Cardiac septum (tissue), 1 donor: Measurements from ENCODE around the gene OR12D1. TPM values are rescaled to one million over a fixed set of nuclear protein-coding genes. Genes with fewer than 3 reads are reported as not detected.
"Not testable (repeated sequence)": the region's sequence is repeated elsewhere in the genome, so short reads cannot be mapped to it uniquely, and the experiment has no call there.

Experiments
- DNase-seq: peaks from one replicate; pipeline ENCODE4 v3.0.0-alpha.2; 2020; ENCODE audit warnings: low spot score
- intact Hi-C: fragments of 100-400 bp; cut with DNase I; formaldehyde crosslinking; loops from one replicate; pipeline ENCODE4 v1.14.0; 2022
- long read RNA-seq: library from polyadenylated mRNA; unstranded; transcript quantifications from one replicate; pipeline ENCODE4 v2.0.0, GENCODE V29; 2021
- total RNA-seq: library from RNA; stranded (reverse); fragmentation: NEBNext Ultra II Directional; extraction: Animal tissue kit (Norgen Biotek cat#: 25700); gene quantifications from one replicate; pipeline ENCODE4 v1.2.1, GENCODE V29; 2021
- donor health status: DM: no; HTN: no; CAD: no.

OR12D1 gene
- not detected for total RNA-seq
- long read RNA-seq, result 0 reads

GRCh38 chr6:29414588-29414987 lies at the start of gene OR12D1:
Gene OR12D1, plus strand, starts transcription at chr6:29414928.
- DNase-seq, result no peak
- intact Hi-C loops, result no loop called here

GRCh38 chr6:29368765-29369164 lies 46.0 kb upstream of the OR12D1 start, which contains the start of gene OR5V1:
Gene OR5V1, minus strand, starts transcription at chr6:29368865. Its CDS starts 12,670 bp downstream, at chr6:29356195.
- no peak for DNase-seq
- intact Hi-C loops, result no loop called here

- intact Hi-C loops, result no loop called here
- DNase-seq, result no peak
Measured at GRCh38 chr6:29375191-29375590, 39.5 kb upstream of the OR12D1 start, which contains the start of gene OR12D3. Gene OR12D3, minus strand, starts transcription at chr6:29375291. Its CDS starts 4 bp downstream, at chr6:29375287.

- intact Hi-C loops, result no loop called here
Measured at GRCh38 chr6:29376003-29376402, 38.7 kb upstream of the OR12D1 start.

GRCh38 chr6:29388533-29388932 lies 26.2 kb upstream of the OR12D1 start:
- intact Hi-C loops, result no loop called here

More at GRCh38 chr6:29376003-29376402, 38.7 kb upstream of the OR12D1 start:
- DNase-seq, result no peak

GRCh38 chr6:29395331-29395730 lies 19.4 kb upstream of the OR12D1 start, which contains the start of gene OR12D2:
Gene OR12D2, plus strand, starts transcription at chr6:29395631. Its CDS starts 1,069 bp downstream, at chr6:29396700.
- intact Hi-C loops, result no loop called here
- DNase-seq, result no peak

More at GRCh38 chr6:29388533-29388932, 26.2 kb upstream of the OR12D1 start:
- DNase-seq, result no peak

- intact Hi-C loops, result no loop called here
- DNase-seq, result no peak
Measured at GRCh38 chr6:29399525-29399924, 15.2 kb upstream of the OR12D1 start.

GRCh38 chr6:29403801-29404200 lies 10.9 kb upstream of the OR12D1 start:
- intact Hi-C loops, result no loop called here
- no peak for DNase-seq

- DNase-seq, result no peak
- intact Hi-C loops, result no loop called here
Measured at GRCh38 chr6:29419516-29419915, 4.8 kb downstream of the OR12D1 start.

GRCh38 chr6:29424168-29424567 lies 9.4 kb downstream of the OR12D1 start:
- DNase-seq, result no peak
- intact Hi-C loops, result no loop called here

- intact Hi-C loops, result no loop called here
- no peak for DNase-seq
Measured at GRCh38 chr6:29424575-29424974, 9.8 kb downstream of the OR12D1 start.

GRCh38 chr6:29425075-29425474 lies 10.3 kb downstream of the OR12D1 start:
- intact Hi-C loops, result no loop called here
- no peak for DNase-seq

- intact Hi-C loops, result no loop called here
- DNase-seq, result no peak
Measured at GRCh38 chr6:29426654-29427053, 11.9 kb downstream of the OR12D1 start.

GRCh38 chr6:29436730-29437129 lies 22.0 kb downstream of the OR12D1 start:
- DNase-seq, intact Hi-C loops: not testable (repeated sequence)

GRCh38 chr6:29439006-29439405 lies 24.3 kb downstream of the OR12D1 start, which contains the start of gene OR10C1:
Gene OR10C1, plus strand, starts transcription at chr6:29439306. Its CDS starts 710 bp downstream, at chr6:29440016.
- intact Hi-C loops, result no loop called here
- DNase-seq, result no peak

- intact Hi-C loops, result no loop called here
- no peak for DNase-seq
Measured at GRCh38 chr6:29442719-29443118, 28.0 kb downstream of the OR12D1 start.

GRCh38 chr6:29444031-29444430 lies 29.3 kb downstream of the OR12D1 start:
- DNase-seq, intact Hi-C loops: not testable (repeated sequence)

- intact Hi-C loops, result no loop called here
- DNase-seq, result no peak
Measured at GRCh38 chr6:29447670-29448069, 32.9 kb downstream of the OR12D1 start.

GRCh38 chr6:29451471-29452193 lies 36.9 kb downstream of the OR12D1 start:
- no peak for DNase-seq
- intact Hi-C loops, result no loop called here

GRCh38 chr6:29456971-29457370 lies 42.2 kb downstream of the OR12D1 start, which contains the start of the genes OR11A1 and OR2H1:
Gene OR11A1, minus strand, starts transcription at chr6:29457071. Its CDS starts 29,430 bp downstream, at chr6:29427641.
Gene OR2H1, plus strand, starts transcription at chr6:29457155. Its CDS starts 4,615 bp downstream, at chr6:29461770.
- DNase-seq, result no peak
- intact Hi-C loops, result no loop called here
